Body of pancreas (tissue), 4 donors: ENCODE data around the gene SLC12A4.

Source experiments
- POLR2A ChIP-seq, 3 donors: fragments of 450-650 bp; IDR thresholded peaks; one replicate each; pipeline ENCODE4 v1.6.1; 2016; ENCODE audit warnings: antibody characterized with exemption in 3 of 3, mild to moderate bottlenecking in 2 of 3
- TF ChIP-seq, protein P1 (sequence below), 7 experiments: fragments of 450-650 bp in 4 of 7; fragments of 200-600 bp in 3 of 7; sonication (generic) in 3 of 7; IDR thresholded peaks; one replicate each; pipeline ENCODE4 v1.5.1; 2016 to 2019; ENCODE audit warnings: antibody characterized with exemption in 7 of 7

DNA sequence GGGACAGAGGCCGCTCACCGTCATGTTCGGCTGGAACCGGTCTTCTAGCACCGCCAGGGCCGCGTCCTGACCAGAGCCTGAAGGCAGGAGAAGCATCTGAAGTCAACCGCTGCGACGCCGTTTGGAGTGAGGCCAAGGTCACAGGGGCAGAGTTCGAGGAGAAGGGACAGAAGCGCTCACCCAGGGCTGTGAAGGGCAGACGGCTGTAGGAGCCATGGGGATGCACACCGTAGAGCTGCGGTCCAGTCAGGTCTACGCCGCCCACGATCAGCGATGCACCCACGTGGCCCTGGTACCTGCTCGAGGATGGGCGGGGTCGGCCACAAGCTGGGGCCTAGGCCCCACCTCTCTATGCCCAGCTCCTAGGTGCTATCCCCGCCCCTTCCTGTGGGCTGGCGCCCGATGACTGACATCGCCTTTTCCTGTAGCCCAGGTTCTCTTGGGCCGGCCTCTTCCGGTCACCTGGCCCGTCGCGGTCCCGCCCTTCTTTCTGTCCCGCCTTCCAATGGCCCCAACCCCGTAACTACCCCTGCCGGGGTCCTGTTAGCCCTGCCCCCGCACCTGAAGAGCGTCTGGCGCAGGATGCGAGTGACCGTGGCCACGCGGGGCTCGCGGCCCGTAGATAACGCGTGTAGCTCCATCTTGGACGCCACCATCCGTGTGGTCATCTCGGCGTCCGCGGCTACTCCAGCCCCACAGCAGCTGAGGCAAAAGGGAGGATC lies 32.9 kb downstream of the SLC12A4 start:
- peak; percentile 35 to 82 (median 79) for TF ChIP-seq POLR2A (IDR thresholded peaks at IDR 0.05)
- TF ChIP-seq, protein P1, sequence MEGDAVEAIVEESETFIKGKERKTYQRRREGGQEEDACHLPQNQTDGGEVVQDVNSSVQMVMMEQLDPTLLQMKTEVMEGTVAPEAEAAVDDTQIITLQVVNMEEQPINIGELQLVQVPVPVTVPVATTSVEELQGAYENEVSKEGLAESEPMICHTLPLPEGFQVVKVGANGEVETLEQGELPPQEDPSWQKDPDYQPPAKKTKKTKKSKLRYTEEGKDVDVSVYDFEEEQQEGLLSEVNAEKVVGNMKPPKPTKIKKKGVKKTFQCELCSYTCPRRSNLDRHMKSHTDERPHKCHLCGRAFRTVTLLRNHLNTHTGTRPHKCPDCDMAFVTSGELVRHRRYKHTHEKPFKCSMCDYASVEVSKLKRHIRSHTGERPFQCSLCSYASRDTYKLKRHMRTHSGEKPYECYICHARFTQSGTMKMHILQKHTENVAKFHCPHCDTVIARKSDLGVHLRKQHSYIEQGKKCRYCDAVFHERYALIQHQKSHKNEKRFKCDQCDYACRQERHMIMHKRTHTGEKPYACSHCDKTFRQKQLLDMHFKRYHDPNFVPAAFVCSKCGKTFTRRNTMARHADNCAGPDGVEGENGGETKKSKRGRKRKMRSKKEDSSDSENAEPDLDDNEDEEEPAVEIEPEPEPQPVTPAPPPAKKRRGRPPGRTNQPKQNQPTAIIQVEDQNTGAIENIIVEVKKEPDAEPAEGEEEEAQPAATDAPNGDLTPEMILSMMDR (IDR thresholded peaks at IDR 0.05), result peak in 1 of 7 experiments; percentile 19
